Measurements from ENCODE around the gene ZNF511. TPM values are rescaled to one million over a fixed set of nuclear protein-coding genes. Genes with fewer than 3 reads are reported as not detected.

Gene ZNF511
- total and polyA plus RNA-seq, 4 experiments from 2014 or later, result 31.5 to 107 (median 51.0) TPM

DNA sequence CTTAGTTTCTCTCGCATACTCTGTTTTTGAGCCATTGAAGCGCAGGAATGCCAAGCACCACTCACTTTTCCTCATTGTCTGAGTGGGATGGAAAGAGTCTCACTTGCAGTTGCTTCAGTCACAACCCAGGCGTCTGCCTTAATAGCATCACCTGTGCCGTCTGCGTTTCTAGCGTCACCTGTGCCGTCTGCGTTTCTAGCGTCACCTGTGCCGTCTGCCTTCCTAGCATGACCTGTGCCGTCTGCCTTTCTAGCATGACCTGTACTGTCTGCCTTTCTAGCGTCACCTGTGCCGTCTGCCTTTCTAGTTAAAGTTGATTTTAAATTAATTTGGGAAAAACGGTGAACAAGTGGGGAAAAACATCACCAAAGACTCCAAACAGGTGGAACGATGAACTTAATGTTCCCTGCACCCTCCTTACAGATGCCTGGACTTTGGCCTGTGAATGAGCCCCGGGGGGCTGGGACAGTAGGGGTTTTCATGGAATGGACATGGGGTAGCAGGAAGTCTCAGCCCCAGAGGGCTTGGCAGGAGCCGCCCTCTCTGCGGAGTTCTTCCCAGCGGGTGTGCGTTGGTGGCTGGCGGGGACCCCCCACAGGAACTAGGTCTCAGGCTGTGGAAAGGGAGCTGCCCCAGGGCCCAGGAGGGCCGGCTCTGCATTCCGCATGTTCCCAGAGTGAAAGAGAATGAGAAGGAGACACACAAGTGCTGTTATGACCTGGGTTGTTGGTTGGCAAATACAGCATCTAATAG, 3.5 kb downstream of the ZNF511 start:
- Mint-ChIP-seq H3K27ac (peak overlapping the region in 2 of 7 donors; percentile 29 to 80), H3K36me3 (peaks cover 4 to 35% of the 10 kb centered on the region in 2 donors), H3K4me1 (peaks cover 5 to 20% (median 17%) of the 10 kb centered on the region in 4 donors), H3K9me3 (peaks cover 0 to 5% (median 0%) of the 10 kb centered on the region in 8 donors), H3K4me3 (peak overlapping the region in 1 of 8 donors; percentile 27), H3K27me3 (peaks cover 0 to 6% of the 10 kb centered on the region in 2 donors)
- Histone ChIP-seq H3K9me3 (ENCODE audit: control insufficient read depth in 1 of 2, low read length in 2 of 2) (no peaks in the 10 kb centered on the region), H3K4me1 (ENCODE audit: insufficient read depth, low read length) (peaks cover 12% of the 10 kb centered on the region), H3K4me3 (ENCODE audit: low read length in 2 of 2) (no peak overlapping the region), H3K27ac (ENCODE audit: low read depth, low read length) (no peak overlapping the region), H3K27me3 (ENCODE audit: insufficient read depth, low read length) (no peaks in the 10 kb centered on the region), H3K36me3 (ENCODE audit: insufficient read depth, low read length) (no peaks in the 10 kb centered on the region)
- no peak for DNase-seq
- ChIA-PET CTCF (ENCODE audit: partially characterized antibody) (no interaction called here), POLR2A (ENCODE audit: partially characterized antibody) (interaction anchor here (1.5 kb wide), 1 partner anchor 52 kb away, joined by 5 read pairs; no protein-coding TSS in a partner anchor)
- intact Hi-C loops (cut with micrococcal nuclease), result loop anchor here (10.0 kb wide), 1 partner anchor 407 kb away; no protein-coding TSS in a partner anchor

DNA sequence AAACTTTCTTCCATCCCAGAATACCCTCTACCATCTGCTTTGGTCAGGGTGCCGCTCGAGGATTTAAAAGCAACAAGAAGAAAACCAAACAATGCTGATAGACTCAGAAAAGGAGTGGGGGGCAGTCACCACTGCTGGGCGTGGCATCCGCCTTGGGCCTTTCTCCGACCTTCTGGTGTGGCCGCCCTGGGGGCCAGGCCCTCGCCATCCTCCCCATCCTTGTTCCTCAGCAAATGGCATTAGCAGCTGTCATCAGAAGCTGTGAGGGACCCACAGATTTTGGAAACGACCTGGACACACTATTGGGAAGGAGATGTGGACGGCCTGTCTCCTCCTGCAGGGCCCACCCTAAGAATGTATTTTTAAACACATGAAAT, 4.0 kb downstream of the ZNF511 start:
- ChIA-PET CTCF (ENCODE audit: partially characterized antibody) (no interaction called here), POLR2A (ENCODE audit: partially characterized antibody) (no interaction called here)
- peaks cover 7% of the 10 kb centered on the region for H3K4me1 ChIP-seq (ENCODE audit: insufficient read depth, low read length)
- Mint-ChIP-seq H3K36me3 (peaks cover 4 to 32% of the 10 kb centered on the region in 2 donors), H3K27ac (no peak overlapping the region), H3K9me3 (peaks cover 0 to 5% (median 0%) of the 10 kb centered on the region in 8 donors), H3K27me3 (peaks cover 0 to 5% of the 10 kb centered on the region in 2 donors), H3K4me1 (peaks cover 2 to 15% (median 11%) of the 10 kb centered on the region in 4 donors), H3K4me3 (no peak overlapping the region)
- intact Hi-C loops (cut with micrococcal nuclease), result loop anchor here (10.0 kb wide), 1 partner anchor 408 kb away; no protein-coding TSS in a partner anchor
- DNase-seq, result no peak
- H3K36me3 ChIP-seq (ENCODE audit: insufficient read depth, low read length), result no peaks in the 10 kb centered on the region
- no peak overlapping the region for H3K27ac ChIP-seq (ENCODE audit: low read depth, low read length)
- H3K27me3 ChIP-seq (ENCODE audit: insufficient read depth, low read length), result no peaks in the 10 kb centered on the region
- H3K4me3 ChIP-seq (ENCODE audit: low read length in 2 of 2), result no peak overlapping the region
- H3K9me3 ChIP-seq (ENCODE audit: control insufficient read depth in 1 of 2, low read length in 2 of 2), result no peaks in the 10 kb centered on the region

DNA sequence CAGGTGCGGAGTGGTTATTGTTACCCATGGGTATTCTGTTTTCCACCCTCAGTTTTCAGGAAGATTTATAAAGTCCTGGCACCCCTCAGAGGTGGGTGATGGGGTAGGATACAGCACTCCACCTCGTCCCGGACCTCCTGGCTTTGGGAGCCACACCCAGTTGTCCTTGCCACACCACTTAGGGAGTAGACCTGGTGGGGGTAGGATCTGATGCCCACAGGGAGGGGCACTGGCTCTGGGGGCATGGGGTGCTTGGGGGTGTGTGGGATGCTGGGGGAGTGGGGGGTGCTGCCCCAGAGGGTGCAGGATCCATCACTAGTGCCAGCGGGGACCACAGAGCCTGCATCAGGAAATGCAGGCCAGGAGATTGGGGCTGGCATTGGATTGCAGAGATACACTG, 4.5 kb downstream of the ZNF511 start:
- Mint-ChIP-seq H3K4me1 (peaks cover 0 to 12% (median 8%) of the 10 kb centered on the region in 4 donors), H3K27me3 (peaks cover 0 to 1% of the 10 kb centered on the region in 2 donors), H3K9me3 (peaks cover 0 to 1% (median 0%) of the 10 kb centered on the region in 8 donors), H3K4me3 (no peak overlapping the region), H3K36me3 (peaks cover 4 to 27% of the 10 kb centered on the region in 2 donors), H3K27ac (no peak overlapping the region)
- Histone ChIP-seq H3K9me3 (ENCODE audit: control insufficient read depth in 1 of 2, low read length in 2 of 2) (no peaks in the 10 kb centered on the region), H3K36me3 (ENCODE audit: insufficient read depth, low read length) (no peaks in the 10 kb centered on the region), H3K4me3 (ENCODE audit: low read length in 2 of 2) (no peak overlapping the region), H3K27me3 (ENCODE audit: insufficient read depth, low read length) (no peaks in the 10 kb centered on the region), H3K27ac (ENCODE audit: low read depth, low read length) (no peak overlapping the region), H3K4me1 (ENCODE audit: insufficient read depth, low read length) (peaks cover 7% of the 10 kb centered on the region)
- DNase-seq, result no peak
- intact Hi-C loops (cut with micrococcal nuclease), result loop anchor here (10.0 kb wide), 1 partner anchor 408 kb away; no protein-coding TSS in a partner anchor
- POLR2A ChIA-PET (ENCODE audit: partially characterized antibody), result no interaction called here
- CTCF ChIA-PET (ENCODE audit: partially characterized antibody), result interaction anchor here (3.1 kb wide), 1 partner anchor 16 kb away, joined by 19 read pairs; no protein-coding TSS in a partner anchor

DNA sequence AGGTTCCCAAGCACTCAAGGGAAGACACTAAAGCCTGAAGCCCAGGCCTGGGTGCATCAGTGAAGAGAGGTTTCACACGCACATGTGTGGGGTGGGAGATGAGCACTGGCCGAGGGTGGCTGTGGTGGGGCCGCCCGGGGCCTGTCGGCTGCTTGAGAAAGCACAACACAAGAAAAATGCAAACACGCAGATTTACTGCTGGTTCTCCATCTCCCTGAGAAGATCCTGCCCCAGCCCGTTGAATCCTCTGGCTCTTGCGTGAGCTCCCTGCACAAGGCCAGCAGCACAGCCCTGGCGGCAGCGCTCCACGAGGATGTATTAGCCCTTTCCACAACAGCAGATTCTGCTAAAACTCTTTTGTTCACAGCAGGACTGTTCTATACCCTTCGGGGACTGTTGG, 6.2 kb downstream of the ZNF511 start:
- POLR2A ChIA-PET (ENCODE audit: partially characterized antibody), result interaction anchor here (1.6 kb wide), 1 partner anchor 10 kb away, joined by 6 read pairs; no protein-coding TSS in a partner anchor
- no peaks in the 10 kb centered on the region for H3K27me3 ChIP-seq (ENCODE audit: insufficient read depth, low read length)
- DNase-seq, result peak in 1 of 5 donors; percentile 8

DNA sequence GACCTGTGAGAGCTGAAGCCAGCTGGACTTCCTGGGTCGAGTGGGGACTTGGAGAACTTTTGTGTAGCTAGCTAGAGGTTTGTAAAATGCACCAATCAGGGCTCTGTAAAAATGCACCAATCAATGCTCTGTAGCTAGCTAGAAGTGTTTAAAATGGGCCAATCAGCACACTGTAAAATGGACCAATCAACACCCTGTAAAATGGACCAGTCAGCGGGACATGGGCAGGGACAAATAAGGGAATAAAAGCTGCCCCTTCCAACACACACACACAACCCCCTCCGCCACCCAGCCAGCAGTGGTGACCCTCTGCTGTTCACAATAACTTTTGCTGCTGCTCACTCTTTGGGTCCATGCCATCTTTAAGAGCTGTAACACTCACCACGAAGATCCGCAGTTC, 7.1 kb downstream of the ZNF511 start:
- H3K27ac ChIP-seq (ENCODE audit: low read depth, low read length), result no peak overlapping the region
- H3K4me1 ChIP-seq (ENCODE audit: insufficient read depth, low read length), result peaks cover 9% of the 10 kb centered on the region
- peaks cover 6 to 14% (median 13%) of the 10 kb centered on the region in 4 donors for H3K4me1 Mint-ChIP-seq
- no peaks in the 10 kb centered on the region for H3K9me3 ChIP-seq (ENCODE audit: control insufficient read depth in 1 of 2, low read length in 2 of 2)
- no peak overlapping the region for H3K4me3 Mint-ChIP-seq
- intact Hi-C loops (cut with micrococcal nuclease), result loop anchor here (10.0 kb wide), 1 partner anchor 411 kb away; no protein-coding TSS in a partner anchor
- peaks cover 4 to 21% of the 10 kb centered on the region in 2 donors for H3K36me3 Mint-ChIP-seq
- H3K27me3 Mint-ChIP-seq, result peaks cover 0 to 6% of the 10 kb centered on the region in 2 donors
- CTCF ChIA-PET (ENCODE audit: partially characterized antibody), result interaction anchor here (0.7 to 3.1 kb wide), 4 partner anchors 8 to 292 kb away, joined by 3 to 19 read pairs (median 6); no protein-coding TSS in a partner anchor
- H3K36me3 ChIP-seq (ENCODE audit: insufficient read depth, low read length), result no peaks in the 10 kb centered on the region
- peak overlapping the region in 1 of 7 donors; percentile 52 for H3K27ac Mint-ChIP-seq
- POLR2A ChIA-PET (ENCODE audit: partially characterized antibody), result interaction anchor here (1.6 kb wide), 1 partner anchor 9 kb away, joined by 6 read pairs; no protein-coding TSS in a partner anchor
- no peak for DNase-seq
- H3K9me3 Mint-ChIP-seq, result no peaks in the 10 kb centered on the region
- no peak overlapping the region for H3K4me3 ChIP-seq (ENCODE audit: low read length in 2 of 2)
- no peaks in the 10 kb centered on the region for H3K27me3 ChIP-seq (ENCODE audit: insufficient read depth, low read length)

More for the DNA sequence above, 6.2 kb downstream of the ZNF511 start:
- CTCF ChIA-PET (ENCODE audit: partially characterized antibody), result interaction anchor here (1.0 to 3.1 kb wide), 5 partner anchors 7 to 171 kb away, joined by 3 to 19 read pairs (median 6); no protein-coding TSS in a partner anchor
- H3K4me1 Mint-ChIP-seq, result peaks cover 6 to 17% (median 14%) of the 10 kb centered on the region in 4 donors
- H3K27ac Mint-ChIP-seq, result peak overlapping the region in 2 of 7 donors; percentile 65 to 81
- no peaks in the 10 kb centered on the region for H3K9me3 ChIP-seq (ENCODE audit: control insufficient read depth in 1 of 2, low read length in 2 of 2)
- no peak overlapping the region for H3K4me3 ChIP-seq (ENCODE audit: low read length in 2 of 2)
- H3K27ac ChIP-seq (ENCODE audit: low read depth, low read length), result no peak overlapping the region
- H3K9me3 Mint-ChIP-seq, result no peaks in the 10 kb centered on the region
- no peaks in the 10 kb centered on the region for H3K36me3 ChIP-seq (ENCODE audit: insufficient read depth, low read length)
- peaks cover 9% of the 10 kb centered on the region for H3K4me1 ChIP-seq (ENCODE audit: insufficient read depth, low read length)
- H3K27me3 Mint-ChIP-seq, result peaks cover 0 to 6% of the 10 kb centered on the region in 2 donors
- intact Hi-C loops (cut with micrococcal nuclease), result loop anchor here (10.0 kb wide), 1 partner anchor 410 kb away; no protein-coding TSS in a partner anchor
- H3K4me3 Mint-ChIP-seq, result no peak overlapping the region
- H3K36me3 Mint-ChIP-seq, result peaks cover 4 to 26% of the 10 kb centered on the region in 2 donors

- POLR2A ChIA-PET (ENCODE audit: partially characterized antibody), result interaction anchor here (1.6 kb wide), 1 partner anchor 8 kb away, joined by 6 read pairs; no protein-coding TSS in a partner anchor
- no peak overlapping the region for H3K4me3 Mint-ChIP-seq
Measured at GRCh38 chr10:133316266-133316665, 7.6 kb downstream of the ZNF511 start.

DNA sequence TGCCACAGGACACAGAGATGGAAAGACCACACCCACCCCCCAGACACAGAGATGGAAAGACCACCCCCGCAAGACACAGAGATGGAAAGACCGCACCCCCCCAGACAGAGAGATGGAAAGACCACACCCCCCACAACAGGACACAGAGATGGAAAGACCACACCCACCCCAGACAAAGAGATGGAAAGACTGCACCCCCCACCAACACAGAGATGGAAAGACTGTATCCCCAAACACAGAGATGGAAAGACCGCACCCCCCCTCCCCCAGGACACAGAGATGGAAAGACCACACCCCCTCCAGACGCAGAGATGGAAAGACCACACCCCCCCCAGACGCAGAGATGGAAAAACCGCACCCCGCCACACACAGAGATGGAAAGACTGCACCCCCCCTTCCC, 8.0 kb downstream of the ZNF511 start:
- Histone ChIP-seq H3K4me3 (ENCODE audit: low read length in 2 of 2) (no peak overlapping the region), H3K9me3 (ENCODE audit: control insufficient read depth in 1 of 2, low read length in 2 of 2) (no peaks in the 10 kb centered on the region), H3K36me3 (ENCODE audit: insufficient read depth, low read length) (no peaks in the 10 kb centered on the region), H3K27me3 (ENCODE audit: insufficient read depth, low read length) (no peaks in the 10 kb centered on the region), H3K27ac (ENCODE audit: low read depth, low read length) (no peak overlapping the region), H3K4me1 (ENCODE audit: insufficient read depth, low read length) (peaks cover 9% of the 10 kb centered on the region)
- H3K27ac Mint-ChIP-seq, result no peak overlapping the region
- ChIA-PET POLR2A (ENCODE audit: partially characterized antibody) (no interaction called here), CTCF (ENCODE audit: partially characterized antibody) (no interaction called here)
- peaks cover 6 to 14% (median 13%) of the 10 kb centered on the region in 4 donors for H3K4me1 Mint-ChIP-seq
- no peak for DNase-seq
- H3K27me3 Mint-ChIP-seq, result peaks cover 0 to 6% of the 10 kb centered on the region in 2 donors
- peaks cover 0 to 14% of the 10 kb centered on the region in 2 donors for H3K36me3 Mint-ChIP-seq
- H3K9me3 Mint-ChIP-seq, result no peaks in the 10 kb centered on the region
- no peak overlapping the region for H3K4me3 Mint-ChIP-seq
- intact Hi-C loops (cut with micrococcal nuclease), result loop anchor here (10.0 kb wide), 1 partner anchor 412 kb away; no protein-coding TSS in a partner anchor

More at GRCh38 chr10:133316266-133316665, 7.6 kb downstream of the ZNF511 start:
- no peak for DNase-seq
- Histone ChIP-seq H3K27ac (ENCODE audit: low read depth, low read length) (no peak overlapping the region), H3K9me3 (ENCODE audit: control insufficient read depth in 1 of 2, low read length in 2 of 2) (no peaks in the 10 kb centered on the region), H3K4me1 (ENCODE audit: insufficient read depth, low read length) (peaks cover 9% of the 10 kb centered on the region), H3K36me3 (ENCODE audit: insufficient read depth, low read length) (no peaks in the 10 kb centered on the region), H3K27me3 (ENCODE audit: insufficient read depth, low read length) (no peaks in the 10 kb centered on the region), H3K4me3 (ENCODE audit: low read length in 2 of 2) (no peak overlapping the region)
- Mint-ChIP-seq H3K27me3 (peaks cover 0 to 6% of the 10 kb centered on the region in 2 donors), H3K9me3 (no peaks in the 10 kb centered on the region), H3K27ac (peak overlapping the region in 1 of 7 donors; percentile 52), H3K4me1 (peaks cover 6 to 14% (median 13%) of the 10 kb centered on the region in 4 donors), H3K36me3 (peaks cover 4 to 17% of the 10 kb centered on the region in 2 donors)
- CTCF ChIA-PET (ENCODE audit: partially characterized antibody), result interaction anchor here (1.4 to 3.1 kb wide), 3 partner anchors 9 to 170 kb away, joined by 6 to 19 read pairs (median 7); no protein-coding TSS in a partner anchor
- intact Hi-C loops (cut with micrococcal nuclease), result loop anchor here (10.0 kb wide), 1 partner anchor 411 kb away; no protein-coding TSS in a partner anchor
